ENCODE measurements around the gene ACLY.

Gene ACLY

GRCh38 chr17:41918314-41919164 lies at the start of gene ACLY:
ACLY (minus strand) TSS chr17:41918951; CDS start chr17:41913873, 5,078 bp downstream.
- DNase-seq (ENCODE audit: low spot score), result peak; percentile 99

- no peak for DNase-seq (ENCODE audit: low spot score)
These were observed 49.3 kb upstream of the ACLY start for GRCh38 chr17:41967921-41968578.

- DNase-seq (ENCODE audit: low spot score), result no peak
These were observed 48.6 kb upstream of the ACLY start for GRCh38 chr17:41967141-41967920.

- DNase-seq (ENCODE audit: low spot score), result peak; percentile 62
These were observed 47.9 kb upstream of the ACLY start, which contains the start of gene CNP for GRCh38 chr17:41966463-41967140. CNP (plus strand) TSS chr17:41966795; CDS start chr17:41966885, 90 bp downstream.

GRCh38 chr17:41965694-41966462 lies 47.1 kb upstream of the ACLY start:
- DNase-seq (ENCODE audit: low spot score), result peak; percentile 70

DNA sequence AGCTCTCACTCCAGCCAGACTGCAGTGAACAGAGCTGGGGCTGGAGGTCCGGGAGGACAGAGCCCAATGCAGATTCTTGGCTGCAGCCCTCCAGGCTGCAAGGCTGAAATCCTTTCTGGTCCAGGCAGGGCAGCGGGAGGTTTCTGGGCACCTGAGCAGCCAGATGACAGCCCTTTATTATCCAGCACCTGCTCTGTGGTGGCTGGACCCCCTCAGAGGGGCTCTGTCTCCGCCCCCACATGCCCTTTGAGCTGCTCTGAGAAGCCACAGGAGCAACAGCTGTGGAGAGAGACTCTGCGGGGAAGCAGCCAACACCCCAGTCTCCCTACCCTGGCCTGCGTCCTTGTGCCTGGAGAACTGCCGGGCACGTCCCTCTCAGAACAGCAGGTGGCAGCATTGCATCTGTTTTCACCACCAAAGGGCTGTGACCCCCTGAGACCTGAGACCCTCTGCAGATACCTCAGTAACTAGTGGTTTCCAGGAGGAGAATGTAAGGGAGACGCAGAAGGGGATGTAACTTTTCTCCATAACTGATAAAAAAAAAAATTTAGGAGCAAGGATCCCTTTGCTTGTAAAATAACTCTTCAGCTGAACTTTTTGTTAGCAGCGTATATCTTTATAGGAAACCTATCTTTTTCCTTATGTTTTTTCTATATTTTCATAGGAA lies 44.1 kb upstream of the ACLY start:
- DNase-seq (ENCODE audit: low spot score), result peak; percentile 72

- DNase-seq (ENCODE audit: low spot score), result no peak
These were observed 43.4 kb upstream of the ACLY start for GRCh38 chr17:41962111-41962510.

DNA sequence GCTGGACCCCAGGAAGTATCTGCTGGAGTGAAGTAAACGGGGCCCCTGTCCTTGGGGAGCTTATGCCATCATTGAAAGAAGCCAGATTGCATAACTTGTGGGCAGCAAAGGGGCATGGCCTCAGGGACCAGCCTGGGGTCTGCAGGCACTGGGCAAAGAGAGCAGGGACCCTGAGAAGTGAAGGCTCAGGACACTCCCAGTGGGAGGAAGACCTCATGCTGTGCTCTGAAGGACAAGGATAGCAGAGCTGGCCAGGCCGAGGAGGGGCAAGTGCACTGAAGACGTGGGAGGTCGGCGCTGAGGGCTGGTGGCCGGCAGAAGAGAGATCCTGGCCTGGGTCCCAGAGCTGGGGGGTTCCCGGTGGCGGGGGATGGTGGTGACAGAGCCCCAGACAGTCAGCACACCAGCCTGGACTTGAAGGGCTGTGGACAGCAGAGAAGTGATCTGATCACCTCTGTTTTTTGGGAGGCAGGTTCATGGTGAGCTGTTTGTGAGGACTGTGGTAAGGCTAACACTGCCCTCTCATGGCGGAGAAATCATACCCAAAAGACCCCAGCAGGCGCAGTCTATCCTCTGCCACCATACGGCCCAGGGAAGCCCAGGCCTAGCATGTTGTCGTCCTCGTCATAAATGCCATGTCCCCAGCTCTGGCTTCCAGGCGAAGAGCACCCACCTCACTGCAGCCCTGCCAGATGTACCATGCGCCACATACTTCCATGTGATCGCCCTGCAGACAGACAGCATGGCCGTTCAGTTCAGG lies 40.8 kb upstream of the ACLY start:
- DNase-seq (ENCODE audit: low spot score), result peak; percentile 62

GRCh38 chr17:41959030-41959335 lies 40.2 kb upstream of the ACLY start:
- no peak for DNase-seq (ENCODE audit: low spot score)

- no peak for DNase-seq (ENCODE audit: low spot score)
These were observed 39.2 kb upstream of the ACLY start for GRCh38 chr17:41957869-41958439.

GRCh38 chr17:41957031-41957868 lies 38.5 kb upstream of the ACLY start:
- peak; percentile 58 for DNase-seq (ENCODE audit: low spot score)

DNA sequence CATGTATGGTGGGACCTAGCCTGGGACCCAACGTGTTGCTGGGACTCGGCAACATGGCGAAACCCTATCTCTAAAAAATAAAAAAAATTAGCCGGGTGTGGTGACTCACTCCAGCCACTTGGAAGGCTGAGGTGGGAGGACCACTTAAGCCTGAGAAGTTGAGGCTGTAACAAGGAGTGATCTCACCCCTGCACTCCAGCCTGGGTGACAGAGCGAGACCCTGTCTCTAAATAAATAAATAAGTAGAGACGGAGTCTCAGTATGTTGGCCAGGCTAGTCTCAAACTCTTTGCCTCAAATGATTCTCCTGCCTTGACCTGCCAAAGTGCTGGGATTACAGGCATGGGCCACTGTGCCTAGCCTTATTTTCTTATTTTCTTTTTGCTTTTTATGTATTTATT lies 37.8 kb upstream of the ACLY start:
- DNase-seq (ENCODE audit: low spot score), result no peak

DNA sequence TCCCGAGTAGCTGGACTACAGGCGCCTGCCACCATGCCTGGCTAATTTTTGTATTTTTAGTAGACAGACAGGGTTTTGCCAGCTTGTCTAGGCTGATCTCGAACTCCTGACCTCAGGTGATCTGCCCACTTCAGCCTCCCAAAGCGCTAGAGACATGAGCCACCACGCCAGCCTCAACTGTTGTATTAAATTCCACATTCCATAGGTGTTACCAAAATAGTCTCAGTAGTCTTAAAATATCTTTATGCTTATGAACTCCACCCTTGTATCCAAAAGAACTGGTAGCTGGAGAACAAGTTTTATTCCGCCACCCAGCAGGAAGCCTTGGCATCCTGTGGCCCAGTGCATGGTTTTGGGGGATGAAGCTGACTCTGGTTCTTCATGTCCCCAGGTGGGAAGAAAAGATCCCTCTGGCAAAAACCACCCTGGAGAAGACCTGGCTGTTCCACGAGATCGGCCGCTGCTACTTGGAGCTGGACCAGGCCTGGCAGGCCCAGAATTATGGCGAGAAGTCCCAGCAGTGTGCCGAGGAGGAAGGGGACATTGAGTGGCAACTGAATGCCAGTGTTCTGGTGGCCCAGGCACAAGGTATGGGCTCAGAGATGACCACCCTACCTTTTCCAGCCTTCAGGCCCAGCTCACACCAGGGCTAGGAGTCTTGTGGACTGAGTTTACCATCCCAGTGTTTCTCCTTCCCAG lies 30.2 kb upstream of the ACLY start:
- DNase-seq (ENCODE audit: low spot score), result no peak

GRCh38 chr17:41944943-41945342 lies 26.2 kb upstream of the ACLY start:
- DNase-seq (ENCODE audit: low spot score), result no peak

DNA sequence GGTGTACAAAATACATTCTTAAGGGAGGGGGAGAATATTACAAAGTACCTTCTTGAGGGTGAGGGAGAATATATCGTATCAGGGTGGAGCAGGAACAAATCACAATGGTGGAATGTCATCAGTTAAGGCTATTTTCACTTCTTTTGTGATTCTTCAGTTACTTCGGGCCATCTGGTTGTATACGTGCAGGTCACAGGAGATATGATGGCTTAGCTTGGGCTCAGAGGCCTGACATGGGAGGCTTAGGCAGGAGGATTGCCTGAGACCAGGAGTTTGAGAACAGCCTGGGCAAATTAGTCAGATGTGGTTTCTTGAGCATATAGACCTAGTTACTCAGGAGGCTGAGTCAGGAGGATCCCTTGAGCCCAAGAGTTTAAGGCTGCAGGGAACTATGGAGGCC lies 24.7 kb upstream of the ACLY start:
- no peak for DNase-seq (ENCODE audit: low spot score)

DNA sequence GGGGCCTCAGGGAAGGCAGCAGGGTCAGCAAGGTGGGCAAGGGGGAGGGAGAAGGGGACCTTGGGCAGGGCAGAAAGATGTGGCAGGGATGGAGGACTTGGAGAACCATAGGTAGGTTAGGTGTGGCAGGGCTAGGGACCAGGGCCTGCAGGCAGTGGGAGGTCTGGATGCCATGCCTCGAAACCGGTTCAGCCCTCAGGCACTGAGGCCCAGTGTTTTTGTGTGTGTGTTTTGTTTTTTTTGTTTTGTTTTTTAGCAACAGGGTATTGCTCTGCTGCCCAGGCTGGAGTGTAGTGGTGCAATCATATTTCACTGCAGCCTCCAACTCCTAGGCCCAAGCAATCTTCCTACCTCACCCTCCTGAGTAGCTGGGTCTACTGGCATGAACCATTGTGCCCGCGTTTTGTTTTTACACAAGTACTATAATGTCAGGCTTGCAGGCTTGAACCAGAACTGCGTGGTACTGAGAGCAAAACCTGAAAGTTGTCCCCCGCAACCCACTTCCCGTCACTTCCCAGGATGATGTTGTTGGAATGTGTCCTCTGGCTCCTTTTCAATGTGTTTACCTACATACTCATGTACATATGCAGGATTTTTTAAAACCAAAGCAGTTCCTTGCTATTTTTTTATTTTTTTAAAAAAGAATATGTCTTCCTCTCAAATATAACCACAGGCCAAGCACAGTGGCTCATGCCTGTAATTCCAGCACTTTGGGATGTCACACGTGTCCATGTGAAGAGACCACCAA lies 24.0 kb upstream of the ACLY start:
- no peak for DNase-seq (ENCODE audit: low spot score)

DNA sequence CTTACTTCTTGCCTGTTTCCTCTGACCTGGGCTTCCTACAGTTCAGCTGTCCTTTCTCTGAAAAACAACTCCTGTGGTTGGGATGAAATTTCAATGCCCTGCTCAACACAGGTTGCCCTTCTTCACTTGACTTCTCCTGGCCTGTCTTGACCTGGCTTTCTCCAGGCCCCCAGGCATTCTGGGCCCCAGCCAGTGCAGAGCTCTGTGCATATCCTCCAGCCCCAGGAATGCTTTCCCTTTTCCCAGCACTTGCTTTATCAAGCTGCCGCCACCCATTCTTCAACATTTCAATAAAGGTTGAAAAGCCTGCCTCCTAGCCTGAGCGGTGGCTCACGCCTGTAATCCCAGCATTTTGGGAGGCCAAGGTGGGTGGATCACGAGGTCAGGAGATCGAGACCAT lies 22.4 kb upstream of the ACLY start:
- no peak for DNase-seq (ENCODE audit: low spot score)
